Mammary epithelial cell (primary cell): ENCODE data around the gene ZBTB47.

Source experiments
- CTCF ChIP-seq, 2 donors: IDR thresholded peaks in 1 of 2; conservative IDR thresholded peaks in 1 of 2; 2 replicates each; pipeline ENCODE4 v1.5.1; 2011 to 2012; ENCODE audit warnings: inconsistent platforms in 2 of 2, low read length in 2 of 2, mild to moderate bottlenecking in 2 of 2, control low read depth in 1 of 2, low read depth in 1 of 2; ENCODE audit not compliant: insufficient read depth in 1 of 2; ENCODE audit errors: extremely low read depth in 1 of 2
- EZH2 ChIP-seq: IDR thresholded peaks from 2 replicates; pipeline ENCODE4 v1.6.1; 2012; ENCODE audit warnings: low read length, inconsistent platforms, borderline replicate concordance

DNA sequence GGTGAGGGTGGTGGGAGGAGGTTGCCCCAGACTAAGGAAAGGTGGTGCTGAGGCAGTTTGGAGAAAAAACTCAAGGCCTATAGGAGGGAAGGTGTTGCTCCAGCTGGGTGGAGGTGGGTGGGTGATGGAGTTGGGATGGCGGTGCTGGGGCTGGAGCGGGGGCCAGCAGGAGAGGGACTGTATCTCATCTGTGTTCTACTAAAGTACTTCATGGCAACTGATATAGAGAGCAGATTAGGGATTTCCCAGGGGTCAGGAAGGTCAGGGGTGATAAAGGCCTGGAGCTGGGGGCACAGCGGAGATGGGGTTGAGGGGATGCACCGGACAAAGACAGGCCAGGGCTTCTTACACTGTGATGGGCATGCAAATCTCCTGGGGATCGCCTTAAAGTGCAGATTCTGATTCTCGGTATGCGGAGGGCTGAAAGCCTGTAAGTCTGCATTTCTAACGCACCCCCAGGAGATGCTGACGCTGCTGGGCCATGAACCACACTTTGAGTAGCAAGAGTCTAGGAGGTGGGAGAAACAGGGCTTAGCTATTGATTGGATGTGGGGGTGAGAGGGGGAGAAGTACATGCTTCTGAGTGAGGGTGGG lies 36.0 kb downstream of the ZBTB47 start:
- no peak for TF ChIP-seq CTCF (conservative IDR thresholded peaks at IDR 0.05 in 1 of 2, IDR thresholded peaks at IDR 0.05 in 1 of 2; ENCODE audit: extremely low read depth in 1 of 2, insufficient read depth in 1 of 2, low read depth in 1 of 2, low read length in 2 of 2)
- TF ChIP-seq EZH2, result no peak
